GM23248 (cell line): Measurements from ENCODE around the gene TSPAN4. TPM values are rescaled to one million over a fixed set of nuclear protein-coding genes. Genes with fewer than 3 reads are reported as not detected.

ENCODE experiments used
- DNase-seq: peaks from one replicate; pipeline ENCODE4 v3.0.0-alpha.2; 2015
- H2AFZ ChIP-seq: fragments of 200-600 bp; sonication (generic); 2 replicates; pipeline ENCODE4 v1.6.1; 2016; ENCODE audit warnings: antibody characterized with exemption
- H3F3A ChIP-seq: fragments of 200-600 bp; sonication (generic); 2 replicates; pipeline ENCODE4 v1.6.1; 2016; ENCODE audit warnings: mild to moderate bottlenecking, antibody characterized with exemption, mixed run types; ENCODE audit not compliant: insufficient read depth
- H3K27ac ChIP-seq: fragments of 200-600 bp; sonication (generic); 2 replicates; pipeline ENCODE4 v1.5.1; 2016; ENCODE audit warnings: mild to moderate bottlenecking
- H3K27me3 ChIP-seq: fragments of 200-600 bp; sonication (generic); replicated peaks from 2 replicates; pipeline ENCODE4 v1.6.1; 2016; ENCODE audit warnings: mild to moderate bottlenecking; ENCODE audit not compliant: insufficient read depth
- H3K36me3 ChIP-seq: fragments of 200-600 bp; sonication (generic); 2 replicates; pipeline ENCODE4 v1.6.1; 2016; ENCODE audit warnings: low read depth, mild to moderate bottlenecking
- H3K4me1 ChIP-seq: fragments of 200-600 bp; sonication (generic); 2 replicates; pipeline ENCODE4 v1.6.1; 2016; ENCODE audit warnings: mild to moderate bottlenecking; ENCODE audit not compliant: insufficient read depth
- H3K4me2 ChIP-seq: fragments of 200-600 bp; sonication (generic); one replicate; pipeline ENCODE4 v1.6.1; 2016; ENCODE audit warnings: mild to moderate bottlenecking; ENCODE audit not compliant: unreplicated experiment
- H3K4me3 ChIP-seq: fragments of 200-600 bp; sonication (generic); 2 replicates; pipeline ENCODE4 v1.5.1; 2016; ENCODE audit warnings: mild to moderate bottlenecking
- H3K79me2 ChIP-seq: fragments of 200-600 bp; sonication (generic); 2 replicates; pipeline ENCODE4 v1.6.1; 2016; ENCODE audit warnings: mild to moderate bottlenecking; ENCODE audit not compliant: insufficient read depth
- H3K9ac ChIP-seq: fragments of 200-600 bp; sonication (generic); 2 replicates; pipeline ENCODE4 v1.6.1; 2016; ENCODE audit warnings: mild to moderate bottlenecking
- H3K9me2 ChIP-seq: fragments of 200-600 bp; sonication (generic); 2 replicates; pipeline ENCODE4 v1.6.1; 2016; ENCODE audit warnings: mixed run types, mild to moderate bottlenecking, moderate library complexity; ENCODE audit not compliant: insufficient read depth
- H3K9me3 ChIP-seq: fragments of 200-600 bp; sonication (generic); one replicate; pipeline ENCODE4 v1.6.1; 2017; ENCODE audit warnings: low read depth
- H4K20me1 ChIP-seq: fragments of 200-600 bp; sonication (generic); 2 replicates; pipeline ENCODE4 v1.6.0; 2016; ENCODE audit not compliant: insufficient read depth
- EZH2 ChIP-seq: fragments of 200-600 bp; sonication (generic); IDR thresholded peaks from 2 replicates; pipeline ENCODE4 v1.6.1; 2018; ENCODE audit warnings: antibody characterized with exemption, mild to moderate bottlenecking; ENCODE audit not compliant: insufficient read depth, poor library complexity, severe bottlenecking
- EZH2phosphoT487 ChIP-seq: fragments of 200-600 bp; sonication (generic); IDR thresholded peaks from 2 replicates; pipeline ENCODE4 v1.6.1; 2018; ENCODE audit warnings: antibody characterized with exemption, moderate library complexity, mild to moderate bottlenecking, low read depth; ENCODE audit not compliant: insufficient read depth
- WGBS, 2 experiments: methylation state at CpG; one replicate each; pipeline ENCODE4 v1.1.6; 2015 to 2017; ENCODE audit warnings: low lambda C conversion rate in 2 of 2, low coverage in 1 of 2; ENCODE audit errors: missing lambda C conversion rate in 2 of 2; 5-methylcytosine and 5-hydroxymethylcytosine counted together
- in situ Hi-C: fragments of 300-500 bp; cut with MboI; formaldehyde crosslinking; loops from 2 replicates; pipeline ENCODE4 v1.15.0; 2020
- polyA plus RNA-seq: library from polyadenylated mRNA; unstranded; fragments of >200 nt; fragmentation: Nextera tagmentation; extraction: Ambion mirVana; gene quantifications from 2 replicates; pipeline ENCODE4 v1.2.1, GENCODE V29; 2016
- total RNA-seq: library from RNA; depleted of rRNA; stranded (reverse); fragments of >200 nt; shearing (Covaris generic); gene quantifications from 2 replicates; pipeline ENCODE4 v1.2.3, GENCODE V29; 2014

TSPAN4 gene
- total and polyA plus RNA-seq, 2 experiments from 2014 or later: 343 to 393 TPM

- H3K4me3 ChIP-seq: peak within 1 kb of the TSS; percentile 45; the same call in 1 of the 2 replicates
- in situ Hi-C loops: no loop called here
- no peaks in the 10 kb centered on the region for H4K20me1 ChIP-seq
- H3K79me2 ChIP-seq: peaks cover 5% of the 10 kb centered on the region; the same call in 1 of the 2 replicates
- no peaks in the 10 kb centered on the region for H3K9me3 ChIP-seq
- 85 to 100% methylated on average over 1 to 5 of the region's 5 CpGs for WGBS, 2 experiments
- DNase-seq: no peak
- no peak within 1 kb of the TSS for H3K9ac ChIP-seq
- H3K27ac ChIP-seq: no peak within 1 kb of the TSS
- no peak within 1 kb of the TSS for H2AFZ ChIP-seq
- H3K9me2 ChIP-seq: no peaks in the 10 kb centered on the region
- TF ChIP-seq EZH2phosphoT487 (no peak), EZH2 (no peak)
- peaks cover 3% of the 10 kb centered on the region; the same call in 1 of the 2 replicates for H3K36me3 ChIP-seq
- H3F3A ChIP-seq: no peaks in the 10 kb centered on the region
- peaks cover 7% of the 10 kb centered on the region; the same call in 1 of the 2 replicates for H3K27me3 ChIP-seq
- H3K4me1 ChIP-seq: peaks cover 9% of the 10 kb centered on the region; the same call in 1 of the 2 replicates
- peak within 1 kb of the TSS; percentile 40 for H3K4me2 ChIP-seq
These were observed 14.8 kb upstream of the TSPAN4 start, which contains the start of gene CRACR2B for GRCh38 chr11:827897-828192. TSS of gene CRACR2B (plus strand) at chr11:827919. CDS start at chr11:828608, 689 bp downstream.

- no peaks in the 10 kb centered on the region for H3K9me3 ChIP-seq
- H3F3A ChIP-seq: no peaks in the 10 kb centered on the region
- peaks cover 6% of the 10 kb centered on the region for H3K79me2 ChIP-seq
- H2AFZ ChIP-seq: no peak overlapping the region
- in situ Hi-C loops: no loop called here
- H3K4me3 ChIP-seq: no peak overlapping the region
- H3K9ac ChIP-seq: no peak overlapping the region
- H3K4me2 ChIP-seq: no peak overlapping the region
- no peaks in the 10 kb centered on the region for H3K9me2 ChIP-seq
- DNase-seq: no peak
- no peak overlapping the region for H3K27ac ChIP-seq
- TF ChIP-seq EZH2 (no peak), EZH2phosphoT487 (no peak)
- WGBS, 2 experiments: 91 to 92% methylated on average over 20 to 21 of the region's 21 CpGs
- no peaks in the 10 kb centered on the region for H4K20me1 ChIP-seq
- peaks cover 3% of the 10 kb centered on the region; the same call in 1 of the 2 replicates for H3K36me3 ChIP-seq
- peaks cover 9% of the 10 kb centered on the region; the same call in 1 of the 2 replicates for H3K4me1 ChIP-seq
- H3K27me3 ChIP-seq: peaks cover 7% of the 10 kb centered on the region; the same call in 1 of the 2 replicates
These were observed 14.0 kb upstream of the TSPAN4 start for GRCh38 chr11:828506-829175.

- peaks cover 9% of the 10 kb centered on the region; the same call in 1 of the 2 replicates for H3K4me1 ChIP-seq
- H3K79me2 ChIP-seq: peaks cover 11% of the 10 kb centered on the region
- H2AFZ ChIP-seq: no peak overlapping the region
- WGBS, 2 experiments: 28 to 35% methylated on average over 39 to 40 of the region's 40 CpGs
- H3K9ac ChIP-seq: no peak overlapping the region
- no peaks in the 10 kb centered on the region for H3K9me3 ChIP-seq
- H3K4me2 ChIP-seq: no peak overlapping the region
- H3K27me3 ChIP-seq: peaks cover 7% of the 10 kb centered on the region; the same call in 1 of the 2 replicates
- DNase-seq: no peak
- H3K4me3 ChIP-seq: no peak overlapping the region
- no peaks in the 10 kb centered on the region for H3F3A ChIP-seq
- in situ Hi-C loops: no loop called here
- no peaks in the 10 kb centered on the region for H4K20me1 ChIP-seq
- H3K36me3 ChIP-seq: peaks cover 3% of the 10 kb centered on the region; the same call in 1 of the 2 replicates
- H3K27ac ChIP-seq: no peak overlapping the region
- H3K9me2 ChIP-seq: no peaks in the 10 kb centered on the region
- TF ChIP-seq EZH2phosphoT487 (no peak), EZH2 (peak; percentile 21)
These were observed 13.3 kb upstream of the TSPAN4 start for GRCh38 chr11:829176-829846.

- H2AFZ ChIP-seq: no peak overlapping the region
- H3K4me1 ChIP-seq: peaks cover 9% of the 10 kb centered on the region; the same call in 1 of the 2 replicates
- no peaks in the 10 kb centered on the region for H3F3A ChIP-seq
- no peak overlapping the region for H3K27ac ChIP-seq
- TF ChIP-seq EZH2phosphoT487 (0 out of 2 replicates have a peak, but pooled peaks have one; percentile 36), EZH2 (peak; percentile 9)
- peaks cover 3% of the 10 kb centered on the region; the same call in 1 of the 2 replicates for H3K36me3 ChIP-seq
- peak overlapping the region; percentile 56 for H3K4me2 ChIP-seq
- 3% methylated on average over 16 to 39 of the region's 39 CpGs for WGBS, 2 experiments
- H3K27me3 ChIP-seq: peaks cover 7% of the 10 kb centered on the region; the same call in 1 of the 2 replicates
- no peaks in the 10 kb centered on the region for H4K20me1 ChIP-seq
- no peaks in the 10 kb centered on the region for H3K9me2 ChIP-seq
- peak overlapping the region; percentile 54 for H3K4me3 ChIP-seq
- in situ Hi-C loops: no loop called here
- peaks cover 15% of the 10 kb centered on the region for H3K79me2 ChIP-seq
- DNase-seq: peak; percentile 53
- H3K9ac ChIP-seq: no peak overlapping the region
- no peaks in the 10 kb centered on the region for H3K9me3 ChIP-seq
These were observed 12.8 kb upstream of the TSPAN4 start for GRCh38 chr11:829847-830294.
